Stomach (tissue), 4 donors: ENCODE data around the gene RELN.

ENCODE experiments used
- CTCF ChIP-seq, 7 experiments: fragments of 450-650 bp in 4 of 7; fragments of 200-600 bp in 3 of 7; sonication (generic) in 3 of 7; IDR thresholded peaks; one replicate each; pipeline ENCODE4 v1.5.1; 2016 to 2019; ENCODE audit warnings: antibody characterized with exemption in 7 of 7, control low read depth in 2 of 7, mild to moderate bottlenecking in 1 of 7
- POLR2A ChIP-seq, 4 donors: fragments of 450-650 bp; IDR thresholded peaks; one replicate each; pipeline ENCODE4 v1.6.1; 2016; ENCODE audit warnings: antibody characterized with exemption in 4 of 4, control low read depth in 2 of 4, mild to moderate bottlenecking in 1 of 4, moderate library complexity in 1 of 4
- POLR2AphosphoS5 ChIP-seq, 3 donors: sonication (generic); formaldehyde crosslinking; IDR thresholded peaks; one replicate each; pipeline ENCODE4 v1.6.1; 2016; ENCODE audit warnings: antibody characterized with exemption in 3 of 3

DNA sequence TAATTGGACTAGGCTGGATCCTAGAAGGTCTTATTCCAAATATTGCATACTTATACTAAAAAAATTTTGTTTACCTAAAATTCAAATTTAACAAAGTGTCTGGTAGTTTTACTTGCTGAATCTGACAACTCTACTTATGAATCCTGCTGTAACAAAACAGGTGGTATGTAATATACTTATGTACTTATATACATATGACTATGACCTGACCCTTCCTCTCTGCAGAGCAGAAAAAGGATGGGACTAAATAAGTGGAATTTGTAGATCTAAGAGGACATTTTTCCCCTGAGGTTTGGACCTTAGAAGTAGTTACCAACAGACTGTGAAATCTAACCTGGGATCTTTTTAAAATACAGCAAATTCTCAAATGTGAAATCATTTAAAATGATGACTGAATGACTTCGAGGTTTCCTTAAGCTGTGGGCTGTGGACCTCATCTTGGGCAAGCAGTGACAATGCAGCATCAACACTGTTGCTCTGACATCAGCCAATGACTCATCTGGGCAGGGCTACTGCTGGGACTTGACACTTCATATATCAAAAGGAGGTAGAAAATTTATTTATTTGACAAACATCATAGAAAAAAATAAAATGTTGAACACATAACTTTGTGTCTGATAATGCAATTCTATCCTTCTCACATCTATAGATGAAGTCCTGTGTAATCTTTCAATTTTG lies 73.6 kb downstream of the RELN start:
- no peak for TF ChIP-seq CTCF (IDR thresholded peaks at IDR 0.05)
- TF ChIP-seq POLR2AphosphoS5 (IDR thresholded peaks at IDR 0.05) = no peak
- TF ChIP-seq POLR2A (IDR thresholded peaks at IDR 0.05) = no peak
